GM18498 (cell line): ENCODE measurements around the gene MDM1.

Source experiments
- ATAC-seq: cut with Tn5 transposase; IDR thresholded peaks from one replicate; pipeline ENCODE4 v1.9.1; 2021; ENCODE audit warnings: mild to moderate bottlenecking, moderate library complexity; ENCODE audit not compliant: unreplicated experiment

The MDM1 gene

GRCh38 chr12:68358532-68359485, 26.6 kb upstream of the MDM1 start:
- ATAC-seq: peak; percentile 76

GRCh38 chr12:68356986-68357385, 24.8 kb upstream of the MDM1 start:
- no peak for ATAC-seq

GRCh38 chr12:68356060-68356695, 24.0 kb upstream of the MDM1 start:
- ATAC-seq: no peak

GRCh38 chr12:68354977-68355541, 22.9 kb upstream of the MDM1 start:
- ATAC-seq: no peak

- no peak for ATAC-seq
These were observed 19.9 kb upstream of the MDM1 start for GRCh38 chr12:68352067-68352466.

- no peak for ATAC-seq
These were observed 18.6 kb upstream of the MDM1 start for GRCh38 chr12:68350753-68351152.

GRCh38 chr12:68349921-68350606, 17.9 kb upstream of the MDM1 start:
- ATAC-seq: no peak

GRCh38 chr12:68349220-68349621, 17.1 kb upstream of the MDM1 start:
- ATAC-seq: no peak

GRCh38 chr12:68348419-68348818, 16.3 kb upstream of the MDM1 start:
- ATAC-seq: no peak

GRCh38 chr12:68345763-68346162, 13.6 kb upstream of the MDM1 start:
- ATAC-seq: no peak

GRCh38 chr12:68344126-68344525, 12.0 kb upstream of the MDM1 start:
- ATAC-seq: no peak

GRCh38 chr12:68342966-68343365, 10.8 kb upstream of the MDM1 start:
- ATAC-seq: no peak

GRCh38 chr12:68341822-68342221, 9.7 kb upstream of the MDM1 start:
- no peak for ATAC-seq

- ATAC-seq: no peak
These were observed 8.5 kb upstream of the MDM1 start for GRCh38 chr12:68340404-68341270.

GRCh38 chr12:68336889-68337303, 4.7 kb upstream of the MDM1 start:
- no peak for ATAC-seq

- no peak for ATAC-seq
These were observed 3.3 kb upstream of the MDM1 start for GRCh38 chr12:68335462-68335861.

- no peak for ATAC-seq
These were observed 2.0 kb upstream of the MDM1 start for GRCh38 chr12:68334132-68334531.

GRCh38 chr12:68332728-68333630, 817 bp upstream of the MDM1 start:
- no peak for ATAC-seq

GRCh38 chr12:68331500-68331868, 678 bp downstream of the MDM1 start:
- no peak for ATAC-seq
